ENCODE measurements around the gene GARRE1.

The GARRE1 gene

DNA sequence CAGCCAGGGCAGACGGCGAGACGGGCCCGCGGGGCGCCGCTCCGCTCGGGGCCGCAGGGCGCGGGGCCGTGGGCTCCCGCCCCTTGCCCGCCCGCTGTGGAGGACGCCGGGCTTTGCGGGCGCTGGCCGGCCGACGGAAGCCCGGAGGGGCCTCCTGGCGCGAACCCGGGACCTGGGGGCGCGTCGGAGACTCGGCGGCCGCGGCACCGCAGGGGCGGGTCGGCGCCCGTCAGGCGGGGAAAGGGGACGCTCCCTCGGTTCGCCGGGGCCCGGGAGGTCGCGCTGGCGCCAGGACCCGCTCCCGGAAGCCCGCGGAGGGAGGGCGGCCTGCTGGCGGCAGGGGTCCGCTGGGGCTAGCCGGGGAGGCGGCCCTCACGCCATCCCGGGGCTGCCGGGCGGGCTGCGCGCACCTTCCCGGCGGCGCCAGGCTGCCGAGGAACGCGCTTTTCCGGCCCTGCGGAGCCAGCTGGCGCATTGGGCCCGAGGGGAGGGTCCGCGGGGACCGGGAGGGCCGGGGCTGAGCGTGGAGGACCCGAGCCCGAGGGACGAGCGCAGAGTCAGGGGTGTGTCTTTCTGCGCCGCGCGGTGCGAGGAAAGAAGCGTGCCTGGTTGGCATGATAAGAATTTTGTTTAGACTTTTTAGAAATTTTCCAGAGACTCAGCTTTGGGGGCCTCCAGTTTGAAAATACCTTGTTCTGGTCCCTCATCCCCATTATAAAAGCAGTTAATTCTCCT, 511 bp downstream of the GARRE1 start:
- Histone ChIP-seq H3K36me3 (no peaks in the 10 kb centered on the region), H3K9me3 (no peaks in the 10 kb centered on the region), H3K27me3 (peaks cover 84% of the 10 kb centered on the region), H3K4me3 (ENCODE audit: low read depth in 1 of 2, low read length in 1 of 2) (peak overlapping the region; percentile 52 to 69), H3K4me1 (ENCODE audit: control insufficient read depth in 1 of 2, insufficient read depth in 1 of 2, low read depth in 1 of 2, low read length in 1 of 2) (peaks cover 12 to 16% of the 10 kb centered on the region in 2 experiments), H3K27ac (peak overlapping the region; percentile 27)
- TF ChIP-seq, protein P1, sequence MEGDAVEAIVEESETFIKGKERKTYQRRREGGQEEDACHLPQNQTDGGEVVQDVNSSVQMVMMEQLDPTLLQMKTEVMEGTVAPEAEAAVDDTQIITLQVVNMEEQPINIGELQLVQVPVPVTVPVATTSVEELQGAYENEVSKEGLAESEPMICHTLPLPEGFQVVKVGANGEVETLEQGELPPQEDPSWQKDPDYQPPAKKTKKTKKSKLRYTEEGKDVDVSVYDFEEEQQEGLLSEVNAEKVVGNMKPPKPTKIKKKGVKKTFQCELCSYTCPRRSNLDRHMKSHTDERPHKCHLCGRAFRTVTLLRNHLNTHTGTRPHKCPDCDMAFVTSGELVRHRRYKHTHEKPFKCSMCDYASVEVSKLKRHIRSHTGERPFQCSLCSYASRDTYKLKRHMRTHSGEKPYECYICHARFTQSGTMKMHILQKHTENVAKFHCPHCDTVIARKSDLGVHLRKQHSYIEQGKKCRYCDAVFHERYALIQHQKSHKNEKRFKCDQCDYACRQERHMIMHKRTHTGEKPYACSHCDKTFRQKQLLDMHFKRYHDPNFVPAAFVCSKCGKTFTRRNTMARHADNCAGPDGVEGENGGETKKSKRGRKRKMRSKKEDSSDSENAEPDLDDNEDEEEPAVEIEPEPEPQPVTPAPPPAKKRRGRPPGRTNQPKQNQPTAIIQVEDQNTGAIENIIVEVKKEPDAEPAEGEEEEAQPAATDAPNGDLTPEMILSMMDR (IDR thresholded peaks at IDR 0.05) = no peak

DNA sequence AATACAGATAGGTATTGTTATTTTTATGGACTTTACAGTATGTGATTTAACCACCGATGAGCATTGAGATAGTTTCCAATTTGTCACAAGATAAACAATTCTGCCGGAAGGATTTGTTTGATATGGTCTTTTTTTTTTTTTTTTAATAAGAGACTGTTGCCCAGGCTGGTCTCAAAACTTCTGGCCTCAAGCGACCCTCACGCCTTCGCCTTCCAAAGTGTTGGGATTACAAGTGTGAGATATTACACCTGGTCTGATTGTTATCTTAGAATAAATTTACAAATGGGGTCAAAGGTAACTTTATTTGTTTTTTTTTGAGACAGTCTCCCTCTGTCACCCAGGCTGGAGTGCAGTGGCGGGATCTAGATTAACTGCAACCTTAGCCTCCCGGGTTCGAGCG, 1.2 kb downstream of the GARRE1 start:
- Histone ChIP-seq H3K9me3 (no peaks in the 10 kb centered on the region), H3K4me3 (ENCODE audit: low read depth in 1 of 2, low read length in 1 of 2) (peak overlapping the region; percentile 52 to 69), H3K4me1 (ENCODE audit: control insufficient read depth in 1 of 2, insufficient read depth in 1 of 2, low read depth in 1 of 2, low read length in 1 of 2) (peaks cover 12 to 16% of the 10 kb centered on the region in 2 experiments), H3K36me3 (no peaks in the 10 kb centered on the region), H3K27me3 (peaks cover 84% of the 10 kb centered on the region), H3K27ac (no peak overlapping the region)
- TF ChIP-seq, protein P1 (IDR thresholded peaks at IDR 0.05) = no peak

DNA sequence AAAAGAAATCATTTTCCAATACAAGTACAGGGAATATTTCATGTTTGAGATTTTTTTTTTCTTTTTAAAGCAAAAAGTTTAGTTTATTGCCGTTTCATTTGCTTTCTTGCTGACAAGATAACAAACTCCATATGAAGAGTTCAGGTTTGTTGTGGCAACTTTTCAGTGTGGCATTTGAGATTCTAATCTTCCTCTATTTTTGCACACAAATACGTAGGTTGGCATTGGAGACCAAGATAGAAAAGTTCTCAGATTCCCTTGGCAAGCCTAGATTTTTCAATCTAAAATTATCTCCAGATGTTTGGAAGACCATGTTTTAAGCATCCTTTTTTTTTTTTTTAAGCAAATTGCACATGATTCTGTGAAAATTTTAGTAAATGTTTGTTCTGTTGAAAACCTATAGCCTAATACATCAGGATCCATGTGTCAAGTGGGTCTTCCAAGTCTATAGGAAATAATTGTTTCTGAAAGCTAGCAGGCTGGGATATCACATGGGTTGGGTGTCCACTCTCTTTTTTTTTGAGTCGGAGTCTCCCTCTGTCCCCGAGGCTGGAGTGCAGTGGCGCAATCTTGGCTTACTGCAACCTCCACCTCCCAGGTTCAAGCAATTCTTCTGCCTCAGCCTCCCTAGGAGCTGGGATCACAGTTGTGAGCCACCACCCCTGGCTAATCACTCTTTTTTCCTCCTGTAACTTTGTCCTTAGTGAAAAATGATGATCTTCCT, 2.6 kb downstream of the GARRE1 start:
- Histone ChIP-seq H3K4me1 (ENCODE audit: control insufficient read depth in 1 of 2, insufficient read depth in 1 of 2, low read depth in 1 of 2, low read length in 1 of 2) (peaks cover 12 to 16% of the 10 kb centered on the region in 2 experiments), H3K27ac (no peak overlapping the region), H3K4me3 (ENCODE audit: low read depth in 1 of 2, low read length in 1 of 2) (no peak overlapping the region), H3K27me3 (peaks cover 91% of the 10 kb centered on the region), H3K36me3 (no peaks in the 10 kb centered on the region), H3K9me3 (no peaks in the 10 kb centered on the region)
- TF ChIP-seq, protein P1 (IDR thresholded peaks at IDR 0.05) = no peak

DNA sequence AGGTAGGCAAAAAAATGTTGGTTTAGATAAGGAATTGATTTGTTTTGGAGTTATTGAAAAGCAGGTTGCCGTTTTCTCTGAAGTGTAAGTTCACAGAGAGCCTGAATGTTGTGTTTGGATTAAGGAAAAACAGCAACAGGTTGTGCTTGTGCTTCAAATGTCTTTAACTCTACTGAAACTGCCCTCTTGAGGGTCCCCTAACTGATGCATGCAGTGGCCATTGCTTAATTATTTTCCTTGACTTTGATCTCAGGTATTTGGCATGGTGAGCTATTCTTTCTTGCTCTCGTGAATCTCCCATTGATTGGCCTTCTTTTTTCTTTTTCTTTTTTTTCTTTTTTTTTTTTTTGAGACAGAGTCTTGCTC, 3.2 kb downstream of the GARRE1 start:
- Histone ChIP-seq H3K27ac (no peak overlapping the region), H3K36me3 (no peaks in the 10 kb centered on the region)

DNA sequence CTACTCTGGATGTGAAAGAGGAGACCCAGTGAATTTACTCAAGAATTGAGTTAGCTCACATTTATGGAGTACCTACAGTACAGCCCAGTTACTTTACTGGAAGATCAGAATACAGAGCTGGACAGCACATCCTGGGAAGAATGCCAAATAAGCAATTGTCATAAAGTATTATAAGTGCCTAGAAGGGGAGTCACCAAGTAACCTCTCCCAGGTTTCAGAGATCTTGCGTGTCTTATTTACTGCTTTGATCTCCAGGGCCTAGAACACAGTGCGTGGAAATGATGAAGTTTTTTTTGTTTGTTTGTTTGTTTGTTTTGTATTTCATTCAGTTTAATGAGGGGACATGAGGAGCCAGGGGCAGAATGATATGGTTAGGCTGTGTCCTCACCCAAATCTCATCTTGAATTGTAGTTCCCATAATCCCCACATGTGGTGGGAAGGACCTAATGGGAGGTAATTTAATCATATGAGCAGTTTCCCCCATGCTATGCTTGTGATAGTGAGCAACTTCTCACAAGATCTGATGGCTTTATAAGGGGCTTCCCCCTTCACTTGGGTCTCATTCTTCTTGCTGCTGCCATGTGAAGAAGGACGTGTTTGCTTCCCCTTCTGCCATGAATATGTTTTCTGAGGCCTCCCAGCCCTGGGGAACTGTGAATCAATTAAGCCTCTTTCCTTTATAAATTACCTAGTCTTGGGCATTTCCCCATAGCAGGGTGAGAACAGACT, 5.2 kb downstream of the GARRE1 start:
- H3K9me3 ChIP-seq = no peaks in the 10 kb centered on the region
- H3K36me3 ChIP-seq = no peaks in the 10 kb centered on the region
- TF ChIP-seq, protein P1 (IDR thresholded peaks at IDR 0.05) = no peak
- H3K4me1 ChIP-seq (ENCODE audit: control insufficient read depth in 1 of 2, insufficient read depth in 1 of 2, low read depth in 1 of 2, low read length in 1 of 2) = peaks cover 7% of the 10 kb centered on the region in 2 experiments
- peaks cover 94% of the 10 kb centered on the region for H3K27me3 ChIP-seq
- H3K27ac ChIP-seq = no peak overlapping the region
- no peak overlapping the region for H3K4me3 ChIP-seq (ENCODE audit: low read depth in 1 of 2, low read length in 1 of 2)

More for the DNA sequence above, 3.2 kb downstream of the GARRE1 start:
- peaks cover 95% of the 10 kb centered on the region for H3K27me3 ChIP-seq
- TF ChIP-seq, protein P1 (IDR thresholded peaks at IDR 0.05) = no peak
- no peak overlapping the region for H3K4me3 ChIP-seq (ENCODE audit: low read depth in 1 of 2, low read length in 1 of 2)
- H3K9me3 ChIP-seq = no peaks in the 10 kb centered on the region
- H3K4me1 ChIP-seq (ENCODE audit: control insufficient read depth in 1 of 2, insufficient read depth in 1 of 2, low read depth in 1 of 2, low read length in 1 of 2) = peaks cover 12 to 16% of the 10 kb centered on the region in 2 experiments
